Caco-2 (cell line): ENCODE results near the gene MYO18A. TPM values are rescaled to one million over a fixed set of nuclear protein-coding genes. Genes with fewer than 3 reads are reported as not detected.
A peak's percentile ranks its signal among the peaks of the same experiment; 100 is the strongest.
"Not testable (repeated sequence)": the region's sequence is repeated elsewhere in the genome, so short reads cannot be mapped to it uniquely, and the experiment has no call there.

ENCODE experiments used
- Bru-seq: library from RNA; stranded (reverse); fragments of 400-500 nt; gene quantifications from one replicate; lab custom pipeline; 2021; lab: Mats Ljungman, UMichigan
- BruChase-seq, 2 experiments: library from RNA; stranded (reverse); fragments of 400-500 nt; gene quantifications; one replicate each; lab custom pipeline; 2021; lab: Mats Ljungman, UMichigan
- BruUV-seq: library from RNA; stranded (reverse); fragments of 400-500 nt; replicated peaks from 2 replicates; lab custom pipeline; 2021; lab: Mats Ljungman, UMichigan
- CTCF ChIA-PET: fragments of 300-600 bp; sonication (Branson Sonifier 250); formaldehyde crosslinking; loops from one replicate; lab custom pipeline; 2022; ENCODE audit warnings: antibody characterized with exemption; lab: Charles Lee
- POLR2A ChIA-PET: fragments of 300-600 bp; sonication (Branson Sonifier 250); formaldehyde crosslinking; loops from one replicate; lab custom pipeline; 2022; ENCODE audit warnings: antibody characterized with exemption; lab: Charles Lee
- DNase-seq, 2 experiments: peaks; one replicate each; pipeline versions ENCODE4 v3.0.0 to v3.0.0-alpha.2; 2020 to 2022
- H3K27me3 ChIP-seq: replicated peaks from 2 replicates; pipeline ENCODE4 v1.6.0; 2011; ENCODE audit warnings: low read length; ENCODE audit not compliant: control insufficient read depth, insufficient read depth
- H3K36me3 ChIP-seq: 2 replicates; pipeline ENCODE4 v1.5.1; 2011; ENCODE audit warnings: low read length; ENCODE audit not compliant: control insufficient read depth, insufficient read depth
- H3K4me1 ChIP-seq: fragments of 250-450 bp; sonication (Bioruptor Pico); 2 replicates; pipeline ENCODE4 v1.5.1; 2020; ENCODE audit warnings: mild to moderate bottlenecking
- H3K4me3 ChIP-seq: 2 replicates; pipeline ENCODE4 v1.5.1; 2011; ENCODE audit warnings: low read depth, mild to moderate bottlenecking, control low read depth, low read length
- H3K9me3 ChIP-seq: fragments of 250-450 bp; sonication (Bioruptor Pico); 2 replicates; pipeline ENCODE4 v1.5.1; 2020; ENCODE audit warnings: mild to moderate bottlenecking, moderate library complexity
- H3K27ac Mint-ChIP-seq: one replicate; pipeline ENCODE4 v1.8.0; 2022; ENCODE audit warnings: mixed read lengths; ENCODE audit not compliant: unreplicated experiment
- H3K27me3 Mint-ChIP-seq: one replicate; pipeline ENCODE4 v1.8.0; 2022; ENCODE audit warnings: mixed read lengths; ENCODE audit not compliant: insufficient read depth, unreplicated experiment
- H3K36me3 Mint-ChIP-seq: one replicate; pipeline ENCODE4 v1.8.0; 2022; ENCODE audit warnings: mild to moderate bottlenecking, mixed read lengths; ENCODE audit not compliant: insufficient read depth, unreplicated experiment
- H3K4me1 Mint-ChIP-seq: one replicate; pipeline ENCODE4 v1.8.0; 2022; ENCODE audit warnings: low read depth, mixed read lengths; ENCODE audit not compliant: unreplicated experiment
- H3K4me3 Mint-ChIP-seq: one replicate; pipeline ENCODE4 v1.8.0; 2022; ENCODE audit warnings: mild to moderate bottlenecking, moderate library complexity, mixed read lengths; ENCODE audit not compliant: unreplicated experiment
- H3K9me3 Mint-ChIP-seq: one replicate; pipeline ENCODE4 v1.8.0; 2022; ENCODE audit warnings: mixed read lengths; ENCODE audit not compliant: unreplicated experiment
- intact Hi-C: fragments of 100-400 bp; cut with micrococcal nuclease; formaldehyde crosslinking; loops from one replicate; pipeline ENCODE4 v1.10.0; 2022; ENCODE audit not compliant: unreplicated experiment
- long read RNA-seq: library from polyadenylated mRNA; stranded (forward); transcript quantifications from one replicate; pipeline ENCODE4 v2.0.0, GENCODE V29; 2022
- total RNA-seq: library from RNA; stranded (reverse); gene quantifications from 2 replicates; pipeline ENCODE4 v1.2.3, GENCODE V29; 2022
- TF ChIP-seq, protein P1 (sequence below), 2 experiments: fragments of 200-600 bp in 1 of 2; IDR thresholded peaks; 1 replicate in 1 of 2; 2 replicates in 1 of 2; pipeline versions ENCODE4 v1.5.1 to v1.8.0; 2011 to 2022; ENCODE audit warnings: antibody characterized with exemption in 1 of 2, control low read depth in 1 of 2, inconsistent platforms in 1 of 2, low read depth in 1 of 2, low read length in 1 of 2, mild to moderate bottlenecking in 1 of 2, moderate library complexity in 1 of 2; ENCODE audit not compliant: insufficient read depth in 1 of 2, severe bottlenecking in 1 of 2, unreplicated experiment in 1 of 2

The MYO18A gene
- 47.1 and 55.5 TPM in 2 replicates for total RNA-seq
- Bru-seq, nascent RNA: percentile 63 among the genes with signal in this experiment
- percentile 66 among the genes with signal in this experiment for BruChase-seq, experiment 1, labeled RNA remaining after a 2-hour chase
- percentile 73 among the genes with signal in this experiment for BruChase-seq, experiment 2, labeled RNA remaining after a 6-hour chase
- long read RNA-seq, partial matches to known transcripts: 13 of 19 reads
- long read RNA-seq, other reads (novel, unspliced or antisense): 6 of 19 reads

- CTCF ChIA-PET: interaction anchor here (0.6 to 8.0 kb wide), 39 partner anchors 10 to 1099 kb away, joined by 3 to 449 read pairs (median 4); partner anchors contain the start of genes ANKRD13B and PHF12
- POLR2A ChIA-PET: interaction anchor here (0.6 to 3.1 kb wide), 9 partner anchors 11 to 229 kb away, joined by 4 to 34 read pairs (median 9); partner anchors contain the start of genes NUFIP2 and PHF12
- Mint-ChIP-seq H3K27ac (peak within 1 kb of the TSS; percentile 93), H3K4me1 (peaks cover 21% of the 10 kb centered on the region), H3K4me3 (peak within 1 kb of the TSS; percentile 93), H3K36me3 (peaks cover 14% of the 10 kb centered on the region), H3K9me3 (no peaks in the 10 kb centered on the region), H3K27me3 (peaks cover 3% of the 10 kb centered on the region)
- no peaks in the 10 kb centered on the region for H3K36me3 ChIP-seq
- intact Hi-C loops: loop anchor here (5.0 kb wide), 1 partner anchor 37 kb away; no protein-coding TSS in a partner anchor
- no TSS peak for BruUV-seq
- H3K9me3 ChIP-seq: peaks cover 6% of the 10 kb centered on the region; the same call in 1 of the 2 replicates
- H3K4me3 ChIP-seq: peak within 1 kb of the TSS; percentile 71
- no peaks in the 10 kb centered on the region for H3K27me3 ChIP-seq
- H3K4me1 ChIP-seq: peaks cover 31% of the 10 kb centered on the region
- TF ChIP-seq, protein P1, sequence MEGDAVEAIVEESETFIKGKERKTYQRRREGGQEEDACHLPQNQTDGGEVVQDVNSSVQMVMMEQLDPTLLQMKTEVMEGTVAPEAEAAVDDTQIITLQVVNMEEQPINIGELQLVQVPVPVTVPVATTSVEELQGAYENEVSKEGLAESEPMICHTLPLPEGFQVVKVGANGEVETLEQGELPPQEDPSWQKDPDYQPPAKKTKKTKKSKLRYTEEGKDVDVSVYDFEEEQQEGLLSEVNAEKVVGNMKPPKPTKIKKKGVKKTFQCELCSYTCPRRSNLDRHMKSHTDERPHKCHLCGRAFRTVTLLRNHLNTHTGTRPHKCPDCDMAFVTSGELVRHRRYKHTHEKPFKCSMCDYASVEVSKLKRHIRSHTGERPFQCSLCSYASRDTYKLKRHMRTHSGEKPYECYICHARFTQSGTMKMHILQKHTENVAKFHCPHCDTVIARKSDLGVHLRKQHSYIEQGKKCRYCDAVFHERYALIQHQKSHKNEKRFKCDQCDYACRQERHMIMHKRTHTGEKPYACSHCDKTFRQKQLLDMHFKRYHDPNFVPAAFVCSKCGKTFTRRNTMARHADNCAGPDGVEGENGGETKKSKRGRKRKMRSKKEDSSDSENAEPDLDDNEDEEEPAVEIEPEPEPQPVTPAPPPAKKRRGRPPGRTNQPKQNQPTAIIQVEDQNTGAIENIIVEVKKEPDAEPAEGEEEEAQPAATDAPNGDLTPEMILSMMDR (IDR thresholded peaks at IDR 0.05; ENCODE audit: insufficient read depth in 1 of 2, low read depth in 1 of 2, low read length in 1 of 2, severe bottlenecking in 1 of 2, unreplicated experiment in 1 of 2): peak; percentile 94 to 95
- DNase-seq: peak; percentile 74 to 90
These were observed at the start of gene MYO18A for GRCh38 chr17:29180034-29180787. MYO18A (minus strand) TSS chr17:29180398; CDS start chr17:29166940, 13,458 bp downstream.

DNA sequence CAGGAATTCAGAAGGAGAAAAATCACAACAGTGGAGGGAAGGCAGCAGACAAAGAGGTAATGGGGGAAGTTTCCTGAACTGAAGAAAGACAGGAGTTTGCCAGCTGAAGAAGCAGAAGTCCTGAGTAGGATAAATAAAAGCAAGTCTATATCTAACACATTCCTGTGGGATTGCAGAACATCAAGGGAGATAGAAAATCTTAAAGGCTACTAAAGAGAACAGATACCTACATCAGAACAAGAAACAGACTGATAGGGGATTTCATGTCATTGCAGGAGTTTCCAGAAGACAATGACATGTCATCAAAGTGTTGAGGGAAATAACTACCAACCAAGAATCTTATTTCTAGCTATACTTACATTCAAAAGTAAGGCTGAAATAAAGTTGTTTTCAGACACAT, 45.2 kb upstream of the MYO18A start:
- Mint-ChIP-seq H3K27me3 (peaks cover 2% of the 10 kb centered on the region), H3K36me3 (no peaks in the 10 kb centered on the region), H3K4me3 (no peak overlapping the region), H3K4me1 (no peaks in the 10 kb centered on the region), H3K9me3 (no peaks in the 10 kb centered on the region), H3K27ac (no peak overlapping the region)
- H3K27me3 ChIP-seq: no peaks in the 10 kb centered on the region
- H3K9me3 ChIP-seq: no peaks in the 10 kb centered on the region
- DNase-seq: no peak
- BruUV-seq: no TSS peak
- ChIA-PET POLR2A (interaction anchor here (0.7 kb wide), 1 partner anchor 758 kb away, joined by 7 read pairs; no protein-coding TSS in a partner anchor), CTCF (interaction anchor here (0.7 to 1.2 kb wide), 2 partner anchors 77 to 101 kb away, joined by 4 read pairs; no protein-coding TSS in a partner anchor)
- no peaks in the 10 kb centered on the region for H3K36me3 ChIP-seq
- TF ChIP-seq, protein P1 (IDR thresholded peaks at IDR 0.05; ENCODE audit: insufficient read depth in 1 of 2, low read depth in 1 of 2, low read length in 1 of 2, severe bottlenecking in 1 of 2, unreplicated experiment in 1 of 2): no peak
- no peak overlapping the region for H3K4me3 ChIP-seq
- no peaks in the 10 kb centered on the region for H3K4me1 ChIP-seq
- intact Hi-C loops: no loop called here

- H3K9me3 ChIP-seq, H3K36me3 ChIP-seq, H3K4me1 Mint-ChIP-seq, H3K27ac Mint-ChIP-seq, H3K4me3 ChIP-seq, H3K4me3 Mint-ChIP-seq, CTCF ChIA-PET, intact Hi-C loops, DNase-seq, H3K27me3 Mint-ChIP-seq, BruUV-seq, H3K9me3 Mint-ChIP-seq, H3K36me3 Mint-ChIP-seq, POLR2A ChIA-PET, H3K4me1 ChIP-seq, H3K27me3 ChIP-seq: not testable (repeated sequence)
These were observed 41.1 kb upstream of the MYO18A start for GRCh38 chr17:29221338-29221737.
